IMR-90 (cell line): ENCODE results near the gene SPEG. TPM values are rescaled to one million over a fixed set of nuclear protein-coding genes. Genes with fewer than 3 reads are reported as not detected.

Experiments
- ATAC-seq: fragments of 200-7000 bp; cut with Tn5 transposase; 2 replicates; pipeline ENCODE4 v1.9.1; 2020; ENCODE audit warnings: low read depth, mild to moderate bottlenecking, moderate library complexity
- BruUV-seq: library from RNA; stranded (reverse); fragments of 400-500 nt; replicated peaks from 2 replicates; lab custom pipeline; 2021; lab: Mats Ljungman, UMichigan
- CTCF ChIA-PET: fragments of 300-600 bp; formaldehyde crosslinking; extraction: SDS; loops from one replicate; lab custom pipeline; 2021; ENCODE audit warnings: antibody characterized with exemption; lab: Yijun Ruan, JAX
- POLR2A ChIA-PET: fragments of 300-600 bp; sonication (Branson Sonifier 250); formaldehyde crosslinking; loops from one replicate; lab custom pipeline; 2022; ENCODE audit warnings: antibody characterized with exemption; ENCODE audit not compliant: unreplicated experiment; lab: Charles Lee
- DNase-seq: peaks from one replicate; pipeline ENCODE4 v3.0.0; 2013
- H2AFZ ChIP-seq: replicated peaks from 2 replicates; pipeline ENCODE3; 2013; ENCODE audit warnings: low read length, mild to moderate bottlenecking; ENCODE audit not compliant: poor library complexity
- H2AK5ac ChIP-seq: 2 replicates; pipeline ENCODE4 v1.6.1; 2013; ENCODE audit warnings: low read depth, low read length, inconsistent platforms
- H2AK9ac ChIP-seq: replicated peaks from 2 replicates; pipeline ENCODE3; 2013; ENCODE audit warnings: mild to moderate bottlenecking, low read depth, low read length, moderate library complexity; ENCODE audit not compliant: poor library complexity
- H2BK120ac ChIP-seq: 2 replicates; pipeline ENCODE4 v1.6.1; 2013; ENCODE audit warnings: low read depth, low read length, inconsistent platforms
- H2BK15ac ChIP-seq: 3 replicates; pipeline ENCODE4 v1.6.1; 2013; ENCODE audit warnings: low read depth, low read length, inconsistent platforms
- H2BK20ac ChIP-seq: 2 replicates; pipeline ENCODE4 v1.6.1; 2013; ENCODE audit warnings: low read depth, mild to moderate bottlenecking, inconsistent platforms, low read length, moderate library complexity
- H2BK5ac ChIP-seq: 2 replicates; pipeline ENCODE4 v1.6.1; 2013; ENCODE audit warnings: mild to moderate bottlenecking, low read depth, low read length, inconsistent platforms; ENCODE audit not compliant: poor library complexity, severe bottlenecking
- H3K14ac ChIP-seq: replicated peaks from 2 replicates; pipeline ENCODE4 v1.6.1; 2013; ENCODE audit warnings: low read depth, low read length, inconsistent platforms
- H3K18ac ChIP-seq: 2 replicates; pipeline ENCODE4 v1.6.1; 2013; ENCODE audit warnings: low read depth, low read length, control low read depth
- H3K23ac ChIP-seq: 2 replicates; pipeline ENCODE4 v1.6.1; 2013; ENCODE audit warnings: low read depth, low read length, inconsistent platforms
- H3K27ac ChIP-seq: 2 replicates; pipeline ENCODE4 v1.5.1; 2013; ENCODE audit warnings: mild to moderate bottlenecking, control low read depth, low read length; ENCODE audit not compliant: insufficient read depth
- H3K27me3 ChIP-seq: 2 replicates; pipeline ENCODE4 v1.6.1; 2013; ENCODE audit warnings: low read length; ENCODE audit not compliant: control insufficient read depth, insufficient read depth
- H3K36me3 ChIP-seq: 2 replicates; pipeline ENCODE4 v1.6.1; 2013; ENCODE audit warnings: low read length, mixed read lengths; ENCODE audit not compliant: control insufficient read depth, insufficient read depth
- H3K4ac ChIP-seq: 2 replicates; pipeline ENCODE4 v1.6.1; 2013; ENCODE audit warnings: low read depth, low read length, inconsistent platforms
- H3K4me1 ChIP-seq: 2 replicates; pipeline ENCODE4 v1.6.1; 2013; ENCODE audit warnings: low read length, mixed read lengths; ENCODE audit not compliant: control insufficient read depth, insufficient read depth
- H3K4me2 ChIP-seq: 2 replicates; pipeline ENCODE4 v1.6.1; 2013; ENCODE audit warnings: low read depth, mild to moderate bottlenecking, control low read depth, low read length, moderate library complexity
- H3K4me3 ChIP-seq: 2 replicates; pipeline ENCODE4 v1.5.1; 2013; ENCODE audit warnings: low read depth, mild to moderate bottlenecking, control low read depth, low read length, moderate library complexity; ENCODE audit not compliant: insufficient read depth
- H3K56ac ChIP-seq: 2 replicates; pipeline ENCODE4 v1.6.1; 2013; ENCODE audit warnings: low read length, inconsistent platforms; ENCODE audit not compliant: insufficient read depth; ENCODE audit errors: extremely low read depth
- H3K79me1 ChIP-seq, 2 experiments: 2 replicates each; pipeline ENCODE4 v1.6.1; 2013; ENCODE audit warnings: low read length in 2 of 2, inconsistent platforms in 1 of 2, low read depth in 1 of 2
- H3K9ac ChIP-seq: 2 replicates; pipeline ENCODE4 v1.6.1; 2013; ENCODE audit warnings: low read depth, low read length, control low read depth
- H3K9me1 ChIP-seq: 2 replicates; pipeline ENCODE4 v1.6.1; 2013; ENCODE audit warnings: low read length, inconsistent platforms; ENCODE audit not compliant: insufficient read depth
- H3K9me3 ChIP-seq: 2 replicates; pipeline ENCODE4 v1.6.1; 2013; ENCODE audit warnings: low read length; ENCODE audit not compliant: control insufficient read depth, insufficient read depth
- H4K20me1 ChIP-seq: 2 replicates; pipeline ENCODE4 v1.6.1; 2013; ENCODE audit warnings: low read length, inconsistent platforms; ENCODE audit not compliant: insufficient read depth
- H4K5ac ChIP-seq: 2 replicates; pipeline ENCODE4 v1.6.1; 2013; ENCODE audit warnings: mild to moderate bottlenecking, low read depth, low read length, control low read depth
- H4K8ac ChIP-seq, 2 experiments: 2 replicates each; pipeline ENCODE4 v1.6.1; 2013; ENCODE audit warnings: low read depth in 2 of 2, low read length in 2 of 2, control low read depth in 1 of 2, inconsistent platforms in 1 of 2
- H4K91ac ChIP-seq: 2 replicates; pipeline ENCODE4 v1.6.1; 2013; ENCODE audit warnings: low read depth, low read length, inconsistent platforms; ENCODE audit not compliant: insufficient read depth
- BHLHE40 ChIP-seq: fragments of 150-350 bp; IDR thresholded peaks from 2 replicates; pipeline ENCODE4 v1.6.1; 2016; ENCODE audit warnings: mild to moderate bottlenecking, low read depth, low read length
- CEBPB ChIP-seq: IDR thresholded peaks from 2 replicates; pipeline ENCODE4 v1.6.1; 2012; ENCODE audit warnings: low read depth, low read length, improper control_type of control experiment
- CHD1 ChIP-seq: IDR thresholded peaks from 2 replicates; pipeline ENCODE4 v1.6.1; 2012; ENCODE audit warnings: low read depth, low read length, improper control_type of control experiment
- CTCF ChIP-seq: conservative IDR thresholded peaks from 2 replicates; pipeline ENCODE4 v1.5.1; 2012; ENCODE audit warnings: mild to moderate bottlenecking, low read depth, low read length, improper control_type of control experiment
- FOS ChIP-seq: fragments of 150-350 bp; IDR thresholded peaks from 2 replicates; pipeline ENCODE4 v1.6.1; 2016; ENCODE audit warnings: low read depth, low read length
- MAFK ChIP-seq: IDR thresholded peaks from 2 replicates; pipeline ENCODE4 v1.6.1; 2012; ENCODE audit warnings: low read depth, low read length, improper control_type of control experiment
- MAZ ChIP-seq: IDR thresholded peaks from 2 replicates; pipeline ENCODE4 v1.6.1; 2012; ENCODE audit warnings: low read depth, mild to moderate bottlenecking, low read length, improper control_type of control experiment, moderate library complexity, borderline replicate concordance
- MXI1 ChIP-seq: IDR thresholded peaks from 2 replicates; pipeline ENCODE4 v1.6.1; 2012; ENCODE audit warnings: low read depth, mild to moderate bottlenecking, low read length, moderate library complexity, borderline replicate concordance
- RCOR1 ChIP-seq: IDR thresholded peaks from 2 replicates; pipeline ENCODE4 v1.6.1; 2012; ENCODE audit warnings: mild to moderate bottlenecking, low read length, improper control_type of control experiment; ENCODE audit not compliant: insufficient replicate concordance
- RFX5 ChIP-seq: IDR thresholded peaks from 2 replicates; pipeline ENCODE4 v1.8.0; 2012; ENCODE audit warnings: low read depth, mild to moderate bottlenecking, low read length, moderate library complexity
- USF2 ChIP-seq: fragments of 150-350 bp; IDR thresholded peaks from 2 replicates; pipeline ENCODE4 v1.6.1; 2017; ENCODE audit warnings: mild to moderate bottlenecking, antibody characterized with exemption, low read length, low read depth
- WGBS, 2 experiments: methylation state at CpG; one replicate each; pipeline versions ENCODE4 v1.1.5 to v1.1.7; 2013; ENCODE audit warnings: missing lambda C conversion rate in 2 of 2; ENCODE audit not compliant: insufficient read length in 1 of 2; ENCODE audit errors: extremely low coverage in 2 of 2; 5-methylcytosine and 5-hydroxymethylcytosine counted together
- dilution Hi-C: fragments of 300-500 bp; cut with HindIII; formaldehyde crosslinking; loops from one replicate; pipeline ENCODE4 v1.14.3; 2018; ENCODE audit warnings: low sequenced_read_pairs; ENCODE audit not compliant: unreplicated experiment
- in situ Hi-C: fragments of 300-500 bp; cut with MboI; formaldehyde crosslinking; loops from 3 replicates; pipeline ENCODE4 v1.14.3; 2019; ENCODE audit warnings: low sequenced_read_pairs, inconsistent platforms, mixed read lengths
- intact Hi-C: fragments of 100-400 bp; cut with micrococcal nuclease; formaldehyde crosslinking; loops from 2 replicates; pipeline ENCODE4 v1.10.0; 2022
- polyA plus RNA-seq, 3 experiments: library from polyadenylated mRNA; depleted of rRNA; stranded (reverse); fragments of >200 nt; gene quantifications; 2 replicates each; pipeline ENCODE4 v1.2.3, GENCODE V29; 2012; ENCODE audit warnings: low replicate concordance in 1 of 3
- total RNA-seq: library from RNA; depleted of rRNA; stranded (reverse); fragments of >200 nt; gene quantifications from 2 replicates; pipeline ENCODE4 v1.2.3, GENCODE V29; 2012

The SPEG gene
- total and polyA plus RNA-seq, 2 of the 4 experiments (the other 2 are of a cell fraction) = 6.8 to 81.6 TPM

DNA sequence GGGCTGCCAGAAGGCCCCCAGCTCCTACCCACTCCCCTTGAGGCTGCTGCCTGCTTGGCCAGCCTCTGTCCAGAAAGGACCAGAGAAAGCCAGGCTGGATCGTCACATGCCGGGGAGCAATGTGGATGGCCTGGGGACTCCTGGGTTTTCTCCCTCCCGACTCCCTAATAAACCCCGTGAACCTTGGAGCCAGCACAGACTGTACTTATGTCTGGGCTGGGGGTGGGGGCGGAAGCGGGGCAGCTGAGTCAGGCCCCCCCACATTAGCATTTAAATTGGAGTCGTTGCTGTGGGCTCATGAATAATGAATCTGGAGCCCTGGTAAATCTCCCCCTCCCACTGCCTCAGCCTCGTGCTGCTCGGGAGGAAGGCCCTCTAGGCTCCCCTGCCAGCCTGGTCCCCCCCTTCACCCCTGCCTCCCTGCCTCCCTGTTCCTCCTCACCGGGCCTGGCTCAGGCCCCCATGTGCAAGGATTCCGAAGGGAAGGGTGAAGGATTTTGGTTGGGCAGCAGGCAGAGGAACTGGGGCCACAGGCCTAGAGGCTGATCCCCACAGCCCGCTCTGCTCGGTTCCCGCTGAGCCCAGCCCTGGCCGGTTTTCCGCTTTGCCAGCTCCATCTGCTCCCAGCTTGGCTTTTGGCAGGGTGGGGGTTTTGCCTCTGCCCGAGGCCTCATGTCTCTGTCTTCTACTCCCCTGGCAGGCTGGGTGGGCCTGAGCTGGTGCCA is 72.3 kb downstream of the SPEG start:
- no peak overlapping the region for H4K8ac ChIP-seq
- no peak for TF ChIP-seq FOS
- no peak for TF ChIP-seq BHLHE40
- TF ChIP-seq CTCF = no peak
- no peak for TF ChIP-seq RFX5
- no peak for TF ChIP-seq MXI1
- TF ChIP-seq MAFK = no peak
- TF ChIP-seq RCOR1 = no peak
- TF ChIP-seq USF2 = no peak
- no peak for TF ChIP-seq MAZ
- TF ChIP-seq CEBPB = no peak
- TF ChIP-seq CHD1 = no peak
- ATAC-seq (no peak), DNase-seq (no peak)
- dilution Hi-C loops = no loop called here
- H2BK120ac ChIP-seq = no peak overlapping the region
- H3K18ac ChIP-seq = no peak overlapping the region
- no peak overlapping the region for H3K23ac ChIP-seq
- POLR2A ChIA-PET = no interaction called here
- H4K91ac ChIP-seq = no peak overlapping the region
- H3K27ac ChIP-seq = no peak overlapping the region
- H3K4me2 ChIP-seq = no peak overlapping the region
- no peak overlapping the region for H3K4me3 ChIP-seq
- WGBS, 2 experiments = no CpG with 5 or more reads among the region's 17 CpGs
- CTCF ChIA-PET = interaction anchor here (1.4 kb wide), 1 partner anchor 12 kb away, joined by 5 read pairs; no protein-coding TSS in a partner anchor
- no peak overlapping the region for H3K4ac ChIP-seq
- no peak overlapping the region for H2BK15ac ChIP-seq
- peaks cover 0 to 5% of the 10 kb centered on the region in 2 experiments; a peak in 1 of 4 replicates for H3K79me1 ChIP-seq
- no peaks in the 10 kb centered on the region for H3K9me1 ChIP-seq
- intact Hi-C loops = no loop called here
- no peaks in the 10 kb centered on the region for H3K9me3 ChIP-seq
- no TSS peak for BruUV-seq
- peak overlapping the region; percentile 28 for H2AK9ac ChIP-seq
- no peak overlapping the region for H2AFZ ChIP-seq
- no peak overlapping the region for H2BK5ac ChIP-seq
- H3K14ac ChIP-seq = no peak overlapping the region
- H2BK20ac ChIP-seq = no peak overlapping the region
- peaks cover 16% of the 10 kb centered on the region for H3K27me3 ChIP-seq
- H4K5ac ChIP-seq = no peak overlapping the region
- no peak overlapping the region for H2AK5ac ChIP-seq
- H3K4me1 ChIP-seq = 0 out of 2 replicates have a peak, but pooled peaks cover 4% of the 10 kb centered on the region
- in situ Hi-C loops = no loop called here
- no peak overlapping the region for H3K56ac ChIP-seq
- H3K36me3 ChIP-seq = peaks cover 45% of the 10 kb centered on the region
- no peak overlapping the region for H3K9ac ChIP-seq
- H4K20me1 ChIP-seq = no peaks in the 10 kb centered on the region
